Stomach smooth muscle (tissue), 2 donors: Measurements from ENCODE around the gene NHLH2.

Experiments used
- H3K27ac ChIP-seq: one replicate; pipeline ENCODE4 v1.7.0; 2013; ENCODE audit warnings: mild to moderate bottlenecking, low read length, inconsistent platforms
- H3K27me3 ChIP-seq, 2 donors: one replicate each; pipeline ENCODE4 v1.7.0; 2013; ENCODE audit warnings: low read length in 2 of 2; ENCODE audit not compliant: insufficient read depth in 2 of 2, control insufficient read depth in 1 of 2
- H3K36me3 ChIP-seq, 2 donors: one replicate each; pipeline ENCODE4 v1.7.0; 2013; ENCODE audit warnings: low read length in 2 of 2; ENCODE audit not compliant: control insufficient read depth in 2 of 2, insufficient read depth in 2 of 2
- H3K4me1 ChIP-seq: one replicate; pipeline ENCODE4 v1.7.0; 2013; ENCODE audit warnings: low read length; ENCODE audit not compliant: control insufficient read depth, insufficient read depth
- H3K4me3 ChIP-seq, 2 donors: one replicate each; pipeline ENCODE4 v1.7.0; 2013; ENCODE audit warnings: low read length in 2 of 2
- H3K9ac ChIP-seq, 2 donors: one replicate each; pipeline ENCODE4 v1.7.0; 2013; ENCODE audit warnings: low read length in 2 of 2, mild to moderate bottlenecking in 1 of 2
- H3K9me3 ChIP-seq, 2 donors: one replicate each; pipeline ENCODE4 v1.7.0; 2013; ENCODE audit warnings: low read length in 2 of 2; ENCODE audit not compliant: control insufficient read depth in 2 of 2
- donor health status: healthy.
- donor health status: Pancreatic carcinoma.

NHLH2 gene

GRCh38 chr1:115838431-115839028 is 2.4 kb downstream of the NHLH2 start:
- H3K9ac ChIP-seq = no peak overlapping the region
- no peaks in the 10 kb centered on the region for H3K9me3 ChIP-seq
- no peak overlapping the region for H3K27ac ChIP-seq
- no peaks in the 10 kb centered on the region for H3K36me3 ChIP-seq
- H3K4me1 ChIP-seq = peaks cover 18% of the 10 kb centered on the region
- peaks cover 35 to 67% of the 10 kb centered on the region in 2 donors for H3K27me3 ChIP-seq
- peak overlapping the region; percentile 23 to 54 for H3K4me3 ChIP-seq

- peaks cover 32 to 63% of the 10 kb centered on the region in 2 donors for H3K27me3 ChIP-seq
- no peaks in the 10 kb centered on the region for H3K36me3 ChIP-seq
- H3K4me1 ChIP-seq = peaks cover 18% of the 10 kb centered on the region
- H3K27ac ChIP-seq = no peak overlapping the region
- no peaks in the 10 kb centered on the region for H3K9me3 ChIP-seq
- no peak overlapping the region for H3K9ac ChIP-seq
- H3K4me3 ChIP-seq = peak overlapping the region in 1 of 2 donors; percentile 54
These were observed 3.0 kb downstream of the NHLH2 start for GRCh38 chr1:115837740-115838421.

- Histone ChIP-seq H3K27me3 (peaks cover 27 to 57% of the 10 kb centered on the region in 2 donors), H3K9me3 (no peaks in the 10 kb centered on the region), H3K4me1 (peaks cover 18% of the 10 kb centered on the region), H3K4me3 (no peak overlapping the region), H3K9ac (no peak overlapping the region), H3K36me3 (no peaks in the 10 kb centered on the region), H3K27ac (no peak overlapping the region)
These were observed 3.6 kb downstream of the NHLH2 start for GRCh38 chr1:115837341-115837739.

GRCh38 chr1:115833856-115834255 is 7.1 kb downstream of the NHLH2 start:
- no peak overlapping the region for H3K27ac ChIP-seq

GRCh38 chr1:115832651-115833050 is 8.3 kb downstream of the NHLH2 start:
- Histone ChIP-seq H3K4me1 (peaks cover 15% of the 10 kb centered on the region), H3K27me3 (peaks cover 11 to 18% of the 10 kb centered on the region in 2 donors), H3K9ac (no peak overlapping the region), H3K9me3 (no peaks in the 10 kb centered on the region), H3K4me3 (no peak overlapping the region), H3K27ac (no peak overlapping the region), H3K36me3 (no peaks in the 10 kb centered on the region)

More at GRCh38 chr1:115833856-115834255, 7.1 kb downstream of the NHLH2 start:
- Histone ChIP-seq H3K36me3 (no peaks in the 10 kb centered on the region), H3K9ac (no peak overlapping the region), H3K9me3 (no peaks in the 10 kb centered on the region), H3K4me1 (peaks cover 17% of the 10 kb centered on the region), H3K27me3 (peaks cover 10 to 30% of the 10 kb centered on the region in 2 donors), H3K4me3 (no peak overlapping the region)

GRCh38 chr1:115830963-115831362 is 10.0 kb downstream of the NHLH2 start:
- H3K9me3 ChIP-seq = no peaks in the 10 kb centered on the region
- no peaks in the 10 kb centered on the region for H3K36me3 ChIP-seq
- H3K27ac ChIP-seq = no peak overlapping the region
- no peak overlapping the region for H3K4me3 ChIP-seq
- H3K4me1 ChIP-seq = peaks cover 15% of the 10 kb centered on the region
- peaks cover 5 to 11% of the 10 kb centered on the region in 2 donors for H3K27me3 ChIP-seq
- H3K9ac ChIP-seq = no peak overlapping the region

GRCh38 chr1:115829947-115830346 is 11.0 kb downstream of the NHLH2 start:
- no peak overlapping the region for H3K27ac ChIP-seq
- H3K4me3 ChIP-seq = no peak overlapping the region
- no peaks in the 10 kb centered on the region for H3K9me3 ChIP-seq
- peaks cover 5 to 11% of the 10 kb centered on the region in 2 donors for H3K27me3 ChIP-seq
- no peak overlapping the region for H3K9ac ChIP-seq
- no peaks in the 10 kb centered on the region for H3K36me3 ChIP-seq
- H3K4me1 ChIP-seq = peaks cover 15% of the 10 kb centered on the region

GRCh38 chr1:115829023-115829674 is 11.8 kb downstream of the NHLH2 start:
- Histone ChIP-seq H3K36me3 (no peaks in the 10 kb centered on the region), H3K27me3 (peaks cover 2 to 11% of the 10 kb centered on the region in 2 donors), H3K4me3 (peak overlapping the region; percentile 2 to 66), H3K9ac (peak overlapping the region; percentile 11 to 42), H3K4me1 (peaks cover 15% of the 10 kb centered on the region), H3K27ac (no peak overlapping the region), H3K9me3 (no peaks in the 10 kb centered on the region)

GRCh38 chr1:115828101-115829022 is 12.6 kb downstream of the NHLH2 start:
- Histone ChIP-seq H3K36me3 (no peaks in the 10 kb centered on the region), H3K27me3 (peaks cover 0 to 9% of the 10 kb centered on the region in 2 donors), H3K9ac (peak overlapping the region; percentile 55 to 83), H3K9me3 (no peaks in the 10 kb centered on the region), H3K4me3 (peak overlapping the region; percentile 64 to 75), H3K27ac (no peak overlapping the region), H3K4me1 (peaks cover 15% of the 10 kb centered on the region)

GRCh38 chr1:115827452-115828044 is 13.4 kb downstream of the NHLH2 start:
- H3K36me3 ChIP-seq = no peaks in the 10 kb centered on the region
- H3K27me3 ChIP-seq = peaks cover 0 to 9% of the 10 kb centered on the region in 2 donors
- peak overlapping the region in 1 of 2 donors; percentile 83 for H3K9ac ChIP-seq
- peak overlapping the region; percentile 64 to 75 for H3K4me3 ChIP-seq
- H3K9me3 ChIP-seq = no peaks in the 10 kb centered on the region
- H3K4me1 ChIP-seq = peaks cover 15% of the 10 kb centered on the region
- no peak overlapping the region for H3K27ac ChIP-seq
